Uterus (tissue), 2 donors: Measurements from ENCODE around the gene CBARP.

Experiments
- POLR2A ChIP-seq, 2 donors: fragments of 450-650 bp; IDR thresholded peaks; one replicate each; pipeline ENCODE4 v1.6.1; 2016; ENCODE audit warnings: antibody characterized with exemption in 2 of 2, mild to moderate bottlenecking in 1 of 2, moderate library complexity in 1 of 2
- TF ChIP-seq, protein P1 (sequence below), 4 experiments: fragments of 200-600 bp in 2 of 4; fragments of 450-650 bp in 2 of 4; sonication (generic) in 2 of 4; IDR thresholded peaks; one replicate each; pipeline ENCODE4 v1.5.1; 2016 to 2019; ENCODE audit warnings: antibody characterized with exemption in 4 of 4, mild to moderate bottlenecking in 2 of 4, moderate library complexity in 1 of 4

GRCh38 chr19:1283917-1284292 lies 46.1 kb upstream of the CBARP start:
- TF ChIP-seq, protein P1, sequence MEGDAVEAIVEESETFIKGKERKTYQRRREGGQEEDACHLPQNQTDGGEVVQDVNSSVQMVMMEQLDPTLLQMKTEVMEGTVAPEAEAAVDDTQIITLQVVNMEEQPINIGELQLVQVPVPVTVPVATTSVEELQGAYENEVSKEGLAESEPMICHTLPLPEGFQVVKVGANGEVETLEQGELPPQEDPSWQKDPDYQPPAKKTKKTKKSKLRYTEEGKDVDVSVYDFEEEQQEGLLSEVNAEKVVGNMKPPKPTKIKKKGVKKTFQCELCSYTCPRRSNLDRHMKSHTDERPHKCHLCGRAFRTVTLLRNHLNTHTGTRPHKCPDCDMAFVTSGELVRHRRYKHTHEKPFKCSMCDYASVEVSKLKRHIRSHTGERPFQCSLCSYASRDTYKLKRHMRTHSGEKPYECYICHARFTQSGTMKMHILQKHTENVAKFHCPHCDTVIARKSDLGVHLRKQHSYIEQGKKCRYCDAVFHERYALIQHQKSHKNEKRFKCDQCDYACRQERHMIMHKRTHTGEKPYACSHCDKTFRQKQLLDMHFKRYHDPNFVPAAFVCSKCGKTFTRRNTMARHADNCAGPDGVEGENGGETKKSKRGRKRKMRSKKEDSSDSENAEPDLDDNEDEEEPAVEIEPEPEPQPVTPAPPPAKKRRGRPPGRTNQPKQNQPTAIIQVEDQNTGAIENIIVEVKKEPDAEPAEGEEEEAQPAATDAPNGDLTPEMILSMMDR (IDR thresholded peaks at IDR 0.05), result no peak
- no peak for TF ChIP-seq POLR2A (IDR thresholded peaks at IDR 0.05)
